Measurements from ENCODE around the gene JAZF1. TPM values are rescaled to one million over a fixed set of nuclear protein-coding genes. Genes with fewer than 3 reads are reported as not detected.

The JAZF1 gene
- polyA plus RNA-seq, 4 donors, result 0.67 to 4.6 (median 3.5) TPM

- Histone ChIP-seq H3K9me3 (ENCODE audit: control insufficient read depth in 2 of 2, insufficient read depth in 1 of 2, low read depth in 1 of 2, low read length in 1 of 2) (no peaks in the 10 kb centered on the region), H3K27me3 (ENCODE audit: control insufficient read depth in 3 of 3, insufficient read depth in 3 of 3, low read length in 3 of 3) (no peaks in the 10 kb centered on the region), H3K4me3 (ENCODE audit: low read depth in 1 of 3, low read length in 3 of 3) (no peak overlapping the region), H3K36me3 (ENCODE audit: control insufficient read depth in 3 of 3, insufficient read depth in 2 of 3, low read depth in 1 of 3, low read length in 3 of 3) (no peaks in the 10 kb centered on the region), H3K27ac (ENCODE audit: low read depth in 1 of 3, low read length in 2 of 3) (no peak overlapping the region), H3K4me1 (ENCODE audit: control insufficient read depth in 3 of 3, insufficient read depth in 2 of 3, low read depth in 1 of 3, low read length in 2 of 3) (peaks cover 0 to 3% (median 0%) of the 10 kb centered on the region in 3 donors)
- FAIRE-seq, result no peak
- DNase-seq, result no peak
- 85 to 87% (median 86%) methylated on average over 12 of the region's 12 CpGs for WGBS, 3 donors
Observed at GRCh38 chr7:27971171-27971812, 209.3 kb downstream of the JAZF1 start.

- H3K27ac ChIP-seq (ENCODE audit: low read depth in 1 of 3, low read length in 2 of 3), result no peak overlapping the region
- WGBS, 3 donors, result 51 to 55% (median 52%) methylated on average over 4 of the region's 4 CpGs
- no peak for FAIRE-seq
Observed at GRCh38 chr7:27970350-27970749, 210.2 kb downstream of the JAZF1 start.

GRCh38 chr7:27969346-27969745 lies 211.2 kb downstream of the JAZF1 start:
- Histone ChIP-seq H3K9me3 (ENCODE audit: control insufficient read depth in 2 of 2, insufficient read depth in 1 of 2, low read depth in 1 of 2, low read length in 1 of 2) (no peaks in the 10 kb centered on the region), H3K36me3 (ENCODE audit: control insufficient read depth in 3 of 3, insufficient read depth in 2 of 3, low read depth in 1 of 3, low read length in 3 of 3) (no peaks in the 10 kb centered on the region), H3K4me1 (ENCODE audit: control insufficient read depth in 3 of 3, insufficient read depth in 2 of 3, low read depth in 1 of 3, low read length in 2 of 3) (no peaks in the 10 kb centered on the region), H3K27me3 (ENCODE audit: control insufficient read depth in 3 of 3, insufficient read depth in 3 of 3, low read length in 3 of 3) (no peaks in the 10 kb centered on the region), H3K4me3 (ENCODE audit: low read depth in 1 of 3, low read length in 3 of 3) (no peak overlapping the region), H3K27ac (ENCODE audit: low read depth in 1 of 3, low read length in 2 of 3) (no peak overlapping the region)
- FAIRE-seq (no peak), DNase-seq (no peak)
- 81 to 91% (median 83%) methylated on average over 6 of the region's 6 CpGs for WGBS, 3 donors

More at GRCh38 chr7:27970350-27970749, 210.2 kb downstream of the JAZF1 start:
- no peaks in the 10 kb centered on the region for H3K9me3 ChIP-seq (ENCODE audit: control insufficient read depth in 2 of 2, insufficient read depth in 1 of 2, low read depth in 1 of 2, low read length in 1 of 2)
- no peak overlapping the region for H3K4me3 ChIP-seq (ENCODE audit: low read depth in 1 of 3, low read length in 3 of 3)
- no peak for DNase-seq
- H3K27me3 ChIP-seq (ENCODE audit: control insufficient read depth in 3 of 3, insufficient read depth in 3 of 3, low read length in 3 of 3), result no peaks in the 10 kb centered on the region
- no peaks in the 10 kb centered on the region for H3K4me1 ChIP-seq (ENCODE audit: control insufficient read depth in 3 of 3, insufficient read depth in 2 of 3, low read depth in 1 of 3, low read length in 2 of 3)
- no peaks in the 10 kb centered on the region for H3K36me3 ChIP-seq (ENCODE audit: control insufficient read depth in 3 of 3, insufficient read depth in 2 of 3, low read depth in 1 of 3, low read length in 3 of 3)

- FAIRE-seq (no peak), DNase-seq (no peak)
- H3K9me3 ChIP-seq (ENCODE audit: control insufficient read depth in 2 of 2, insufficient read depth in 1 of 2, low read depth in 1 of 2, low read length in 1 of 2), result no peaks in the 10 kb centered on the region
- 72 to 91% (median 89%) methylated on average over 1 of the region's 1 CpG for WGBS, 3 donors
- H3K36me3 ChIP-seq (ENCODE audit: control insufficient read depth in 3 of 3, insufficient read depth in 2 of 3, low read depth in 1 of 3, low read length in 3 of 3), result no peaks in the 10 kb centered on the region
- no peaks in the 10 kb centered on the region for H3K4me1 ChIP-seq (ENCODE audit: control insufficient read depth in 3 of 3, insufficient read depth in 2 of 3, low read depth in 1 of 3, low read length in 2 of 3)
- no peaks in the 10 kb centered on the region for H3K27me3 ChIP-seq (ENCODE audit: control insufficient read depth in 3 of 3, insufficient read depth in 3 of 3, low read length in 3 of 3)
- no peak overlapping the region for H3K4me3 ChIP-seq (ENCODE audit: low read depth in 1 of 3, low read length in 3 of 3)
- H3K27ac ChIP-seq (ENCODE audit: low read depth in 1 of 3, low read length in 2 of 3), result no peak overlapping the region
Observed at GRCh38 chr7:27967639-27968038, 213.0 kb downstream of the JAZF1 start.

- no peaks in the 10 kb centered on the region for H3K4me1 ChIP-seq (ENCODE audit: control insufficient read depth in 3 of 3, insufficient read depth in 2 of 3, low read depth in 1 of 3, low read length in 2 of 3)
- 62 to 80% (median 70%) methylated on average over 3 of the region's 3 CpGs for WGBS, 3 donors
- no peak overlapping the region for H3K27ac ChIP-seq (ENCODE audit: low read depth in 1 of 3, low read length in 2 of 3)
- H3K36me3 ChIP-seq (ENCODE audit: control insufficient read depth in 3 of 3, insufficient read depth in 2 of 3, low read depth in 1 of 3, low read length in 3 of 3), result no peaks in the 10 kb centered on the region
- FAIRE-seq (no peak), DNase-seq (no peak)
- no peaks in the 10 kb centered on the region for H3K9me3 ChIP-seq (ENCODE audit: control insufficient read depth in 2 of 2, insufficient read depth in 1 of 2, low read depth in 1 of 2, low read length in 1 of 2)
- H3K27me3 ChIP-seq (ENCODE audit: control insufficient read depth in 3 of 3, insufficient read depth in 3 of 3, low read length in 3 of 3), result no peaks in the 10 kb centered on the region
- no peak overlapping the region for H3K4me3 ChIP-seq (ENCODE audit: low read depth in 1 of 3, low read length in 3 of 3)
Observed at GRCh38 chr7:27966219-27966780, 214.3 kb downstream of the JAZF1 start.

- Histone ChIP-seq H3K27me3 (ENCODE audit: control insufficient read depth in 3 of 3, insufficient read depth in 3 of 3, low read length in 3 of 3) (no peaks in the 10 kb centered on the region), H3K9me3 (ENCODE audit: control insufficient read depth in 2 of 2, insufficient read depth in 1 of 2, low read depth in 1 of 2, low read length in 1 of 2) (no peaks in the 10 kb centered on the region), H3K4me1 (ENCODE audit: control insufficient read depth in 3 of 3, insufficient read depth in 2 of 3, low read depth in 1 of 3, low read length in 2 of 3) (no peaks in the 10 kb centered on the region), H3K36me3 (ENCODE audit: control insufficient read depth in 3 of 3, insufficient read depth in 2 of 3, low read depth in 1 of 3, low read length in 3 of 3) (no peaks in the 10 kb centered on the region), H3K4me3 (ENCODE audit: low read depth in 1 of 3, low read length in 3 of 3) (no peak overlapping the region), H3K27ac (ENCODE audit: low read depth in 1 of 3, low read length in 2 of 3) (no peak overlapping the region)
- WGBS, 3 donors, result 87 to 92% (median 88%) methylated on average over 2 of the region's 2 CpGs
- DNase-seq (no peak), FAIRE-seq (no peak)
Observed at GRCh38 chr7:27965650-27966049, 214.9 kb downstream of the JAZF1 start.

GRCh38 chr7:27964820-27965219 lies 215.8 kb downstream of the JAZF1 start:
- FAIRE-seq (no peak), DNase-seq (no peak)
- 83 to 93% (median 86%) methylated on average over 3 of the region's 3 CpGs for WGBS, 3 donors

GRCh38 chr7:27963056-27963455 lies 217.5 kb downstream of the JAZF1 start:
- H3K9me3 ChIP-seq (ENCODE audit: control insufficient read depth in 2 of 2, insufficient read depth in 1 of 2, low read depth in 1 of 2, low read length in 1 of 2), result no peaks in the 10 kb centered on the region
- no peaks in the 10 kb centered on the region for H3K4me1 ChIP-seq (ENCODE audit: control insufficient read depth in 3 of 3, insufficient read depth in 2 of 3, low read depth in 1 of 3, low read length in 2 of 3)
- no peaks in the 10 kb centered on the region for H3K27me3 ChIP-seq (ENCODE audit: control insufficient read depth in 3 of 3, insufficient read depth in 3 of 3, low read length in 3 of 3)
- FAIRE-seq, result no peak
- no peak for DNase-seq
- H3K27ac ChIP-seq (ENCODE audit: low read depth in 1 of 3, low read length in 2 of 3), result no peak overlapping the region
- 78 to 88% (median 86%) methylated on average over 1 of the region's 1 CpG for WGBS, 3 donors
- H3K36me3 ChIP-seq (ENCODE audit: control insufficient read depth in 3 of 3, insufficient read depth in 2 of 3, low read depth in 1 of 3, low read length in 3 of 3), result no peaks in the 10 kb centered on the region
- no peak overlapping the region for H3K4me3 ChIP-seq (ENCODE audit: low read depth in 1 of 3, low read length in 3 of 3)

More at GRCh38 chr7:27964820-27965219, 215.8 kb downstream of the JAZF1 start:
- no peaks in the 10 kb centered on the region for H3K9me3 ChIP-seq (ENCODE audit: control insufficient read depth in 2 of 2, insufficient read depth in 1 of 2, low read depth in 1 of 2, low read length in 1 of 2)
- H3K36me3 ChIP-seq (ENCODE audit: control insufficient read depth in 3 of 3, insufficient read depth in 2 of 3, low read depth in 1 of 3, low read length in 3 of 3), result no peaks in the 10 kb centered on the region
- H3K27ac ChIP-seq (ENCODE audit: low read depth in 1 of 3, low read length in 2 of 3), result no peak overlapping the region
- H3K4me1 ChIP-seq (ENCODE audit: control insufficient read depth in 3 of 3, insufficient read depth in 2 of 3, low read depth in 1 of 3, low read length in 2 of 3), result no peaks in the 10 kb centered on the region
- H3K4me3 ChIP-seq (ENCODE audit: low read depth in 1 of 3, low read length in 3 of 3), result no peak overlapping the region
- no peaks in the 10 kb centered on the region for H3K27me3 ChIP-seq (ENCODE audit: control insufficient read depth in 3 of 3, insufficient read depth in 3 of 3, low read length in 3 of 3)

GRCh38 chr7:27962273-27962672 lies 218.3 kb downstream of the JAZF1 start:
- no peaks in the 10 kb centered on the region for H3K36me3 ChIP-seq (ENCODE audit: control insufficient read depth in 3 of 3, insufficient read depth in 2 of 3, low read depth in 1 of 3, low read length in 3 of 3)
- DNase-seq (no peak), FAIRE-seq (no peak)
- no peaks in the 10 kb centered on the region for H3K9me3 ChIP-seq (ENCODE audit: control insufficient read depth in 2 of 2, insufficient read depth in 1 of 2, low read depth in 1 of 2, low read length in 1 of 2)
- no peaks in the 10 kb centered on the region for H3K4me1 ChIP-seq (ENCODE audit: control insufficient read depth in 3 of 3, insufficient read depth in 2 of 3, low read depth in 1 of 3, low read length in 2 of 3)
- H3K27me3 ChIP-seq (ENCODE audit: control insufficient read depth in 3 of 3, insufficient read depth in 3 of 3, low read length in 3 of 3), result no peaks in the 10 kb centered on the region
- H3K4me3 ChIP-seq (ENCODE audit: low read depth in 1 of 3, low read length in 3 of 3), result no peak overlapping the region
- no peak overlapping the region for H3K27ac ChIP-seq (ENCODE audit: low read depth in 1 of 3, low read length in 2 of 3)
